Endothelial cell of umbilical vein (primary cell): Measurements from ENCODE around the gene KCNG2.

Experiments used
- CTCF ChIP-seq, 2 donors: IDR thresholded peaks; 1 replicate in 1 of 2; 2 replicates in 1 of 2; pipeline ENCODE4 v1.5.1; 2011; ENCODE audit warnings: low read length in 2 of 2, mild to moderate bottlenecking in 2 of 2, moderate library complexity in 2 of 2, control low read depth in 1 of 2, inconsistent platforms in 1 of 2, low read depth in 1 of 2; ENCODE audit not compliant: insufficient read depth in 1 of 2; ENCODE audit errors: extremely low read depth in 1 of 2
- EZH2 ChIP-seq: IDR thresholded peaks from 2 replicates; pipeline ENCODE4 v1.6.1; 2012; ENCODE audit warnings: borderline replicate concordance, low read depth, mild to moderate bottlenecking, moderate library complexity, low read length, inconsistent platforms; ENCODE audit not compliant: severe bottlenecking
- GATA2 ChIP-seq: IDR thresholded peaks from 2 replicates; pipeline ENCODE4 v1.7.0; 2011; ENCODE audit warnings: low read depth, mild to moderate bottlenecking, moderate library complexity, mixed read lengths, low read length; ENCODE audit not compliant: insufficient read length, insufficient read depth
- POLR2A ChIP-seq: IDR thresholded peaks from 2 replicates; pipeline ENCODE4 v1.6.1; 2012; ENCODE audit warnings: low read depth, mild to moderate bottlenecking, control low read depth, low read length
- POLR2AphosphoS5 ChIP-seq: IDR thresholded peaks from 2 replicates; pipeline ENCODE4 v1.6.1; 2012; ENCODE audit warnings: low read depth, mild to moderate bottlenecking, control low read depth, low read length, moderate library complexity; ENCODE audit not compliant: insufficient read depth

GRCh38 chr18:79943608-79944125, 145.9 kb downstream of the KCNG2 start:
- TF ChIP-seq CTCF (IDR thresholded peaks at IDR 0.05; ENCODE audit: extremely low read depth in 1 of 2, insufficient read depth in 1 of 2, low read depth in 1 of 2, low read length in 2 of 2) (no peak), POLR2AphosphoS5 (no peak), GATA2 (no peak), POLR2A (no peak), EZH2 (no peak)
